ENCODE data around the gene SLC17A4.

DNA sequence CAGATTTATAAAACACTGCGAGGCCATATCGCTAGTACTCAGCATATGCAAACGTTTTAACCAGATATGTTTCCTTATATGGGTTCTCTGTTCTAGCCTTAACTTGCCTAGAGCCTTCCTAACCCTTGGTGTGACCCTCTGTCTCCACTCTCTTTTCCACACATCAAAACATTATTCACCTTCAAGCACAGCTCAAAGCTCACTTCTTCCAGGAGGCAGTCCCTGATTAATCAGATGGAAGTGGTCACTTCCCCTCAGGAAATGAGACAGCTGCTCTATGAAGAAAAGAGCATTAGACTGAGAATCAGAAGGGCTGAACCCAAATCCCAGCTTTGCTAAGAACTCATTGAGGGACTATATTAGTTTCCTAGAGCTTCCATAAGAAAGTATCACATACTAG is 39.8 kb upstream of the SLC17A4 start:
- TF ChIP-seq, protein P1, sequence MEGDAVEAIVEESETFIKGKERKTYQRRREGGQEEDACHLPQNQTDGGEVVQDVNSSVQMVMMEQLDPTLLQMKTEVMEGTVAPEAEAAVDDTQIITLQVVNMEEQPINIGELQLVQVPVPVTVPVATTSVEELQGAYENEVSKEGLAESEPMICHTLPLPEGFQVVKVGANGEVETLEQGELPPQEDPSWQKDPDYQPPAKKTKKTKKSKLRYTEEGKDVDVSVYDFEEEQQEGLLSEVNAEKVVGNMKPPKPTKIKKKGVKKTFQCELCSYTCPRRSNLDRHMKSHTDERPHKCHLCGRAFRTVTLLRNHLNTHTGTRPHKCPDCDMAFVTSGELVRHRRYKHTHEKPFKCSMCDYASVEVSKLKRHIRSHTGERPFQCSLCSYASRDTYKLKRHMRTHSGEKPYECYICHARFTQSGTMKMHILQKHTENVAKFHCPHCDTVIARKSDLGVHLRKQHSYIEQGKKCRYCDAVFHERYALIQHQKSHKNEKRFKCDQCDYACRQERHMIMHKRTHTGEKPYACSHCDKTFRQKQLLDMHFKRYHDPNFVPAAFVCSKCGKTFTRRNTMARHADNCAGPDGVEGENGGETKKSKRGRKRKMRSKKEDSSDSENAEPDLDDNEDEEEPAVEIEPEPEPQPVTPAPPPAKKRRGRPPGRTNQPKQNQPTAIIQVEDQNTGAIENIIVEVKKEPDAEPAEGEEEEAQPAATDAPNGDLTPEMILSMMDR (IDR thresholded peaks at IDR 0.05): no peak
- no peak for TF ChIP-seq POLR2A (IDR thresholded peaks at IDR 0.05)

Measured in ovary (tissue), 3 donors.